GM19452 (cell line): ENCODE measurements around the gene CACNA1F.
A peak's percentile ranks its signal among the peaks of the same experiment; 100 is the strongest.

ENCODE experiments used
- ATAC-seq: cut with Tn5 transposase; IDR thresholded peaks from one replicate; pipeline ENCODE4 v1.9.1; 2021; ENCODE audit not compliant: unreplicated experiment

CACNA1F gene

GRCh38 chrX:49155900-49156837 lies 77.0 kb downstream of the CACNA1F start:
- peak; percentile 87 for ATAC-seq

DNA sequence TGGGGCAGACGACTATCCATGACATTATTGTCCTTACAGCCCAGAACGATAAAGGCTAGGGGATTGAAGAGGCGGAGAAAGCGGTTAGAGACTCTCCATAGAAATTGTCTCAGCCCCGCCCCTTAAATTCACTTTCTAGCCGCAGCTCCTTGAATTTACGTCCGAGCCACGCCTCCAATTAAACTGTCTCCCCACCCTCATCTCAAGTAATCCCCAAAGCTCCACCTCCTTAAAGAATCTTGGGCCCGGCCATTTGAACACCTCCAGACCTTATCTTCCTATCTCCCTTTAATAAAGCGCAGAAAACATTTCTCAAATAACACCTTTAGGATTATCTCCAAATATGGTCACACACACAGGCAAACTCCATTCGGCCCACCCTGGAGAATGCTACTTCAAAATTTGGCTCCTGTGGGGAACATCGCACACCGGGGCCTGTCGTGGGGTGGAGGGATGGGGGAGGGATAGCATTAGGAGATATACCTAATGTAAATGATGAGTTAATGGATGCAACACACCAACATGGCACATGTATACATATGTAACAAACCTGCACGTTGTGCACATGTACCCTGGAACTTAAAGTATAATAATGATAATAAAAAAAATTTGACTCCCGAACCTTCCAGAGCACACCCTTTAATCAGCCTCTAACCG lies 77.8 kb downstream of the CACNA1F start:
- peak; percentile 19 for ATAC-seq
